HCT116 (cell line): ENCODE data around the gene KAZN. TPM values are rescaled to one million over a fixed set of nuclear protein-coding genes. Genes with fewer than 3 reads are reported as not detected.

Experiments
- ATAC-seq: fragments of 200-7000 bp; cut with Tn5 transposase; 2 replicates; pipeline ENCODE4 v1.9.1; 2020; ENCODE audit warnings: mild to moderate bottlenecking, moderate library complexity
- BruUV-seq: library from RNA; stranded (reverse); fragments of 400-500 nt; replicated peaks from 2 replicates; lab custom pipeline; 2021; lab: Mats Ljungman, UMichigan
- CTCF ChIA-PET: fragments of 300-600 bp; sonication (Branson Sonifier 250); formaldehyde crosslinking; loops from one replicate; lab custom pipeline; 2021; ENCODE audit warnings: antibody characterized with exemption; lab: Charles Lee
- POLR2A ChIA-PET: fragments of 300-600, 350-600 bp; sonication (Branson Sonifier 250); formaldehyde crosslinking; loops from one replicate; lab custom pipeline; 2021; ENCODE audit warnings: antibody characterized with exemption; lab: Charles Lee
- RAD21 ChIA-PET, 2 experiments: fragments of 300-600 bp; sonication (Branson Sonifier 250); formaldehyde crosslinking; loops; one replicate each; lab custom pipeline; 2023; ENCODE audit warnings: low total read pairs in 2 of 2; ENCODE audit not compliant: uncharacterized antibody in 2 of 2, unreplicated experiment in 2 of 2, low non-redundant PET in 1 of 2; lab: Charles Lee
- DNase-seq: peaks from one replicate; pipeline ENCODE4 v3.0.0-alpha.2; 2010; ENCODE audit warnings: low read depth, low spot score
- H2AFZ ChIP-seq: fragments of 200-600 bp; shearing (Covaris generic), sonication (generic); 2 replicates; pipeline ENCODE4 v1.6.1; 2017; ENCODE audit warnings: low read depth, mixed run types, mixed read lengths, antibody characterized with exemption, low read length; ENCODE audit not compliant: poor library complexity, severe bottlenecking
- H3K27ac ChIP-seq: 2 replicates; pipeline ENCODE4 v1.5.1; 2012; ENCODE audit warnings: low read depth, low read length
- H3K27me3 ChIP-seq: fragments of 200-600 bp; sonication (generic); 2 replicates; pipeline ENCODE4 v1.6.1; 2016; ENCODE audit warnings: mixed run types, low read length, mixed read lengths; ENCODE audit not compliant: insufficient read depth
- H3K36me3 ChIP-seq, 2 experiments: fragments of 200-500 bp in 1 of 2; fragments of 200-600 bp in 1 of 2; sonication (Bioruptor generic) in 1 of 2; sonication (generic) in 1 of 2; 2 replicates each; pipeline versions ENCODE4 v1.5.1 to v1.6.1; 2014 to 2016; ENCODE audit warnings: low read length in 2 of 2, inconsistent platforms in 1 of 2, mixed read lengths in 1 of 2, mixed run types in 1 of 2; ENCODE audit not compliant: insufficient read depth in 2 of 2, control insufficient read depth in 1 of 2
- H3K4me1 ChIP-seq, 2 experiments: fragments of 200-600 bp in 1 of 2; sonication (generic) in 1 of 2; 2 replicates each; pipeline versions ENCODE4 v1.5.1 to v1.6.1; 2012 to 2017; ENCODE audit warnings: low read length in 2 of 2, inconsistent platforms in 1 of 2, mild to moderate bottlenecking in 1 of 2, mixed read lengths in 1 of 2, mixed run types in 1 of 2, moderate library complexity in 1 of 2; ENCODE audit not compliant: insufficient read depth in 2 of 2, control insufficient read depth in 1 of 2
- H3K4me2 ChIP-seq: fragments of 200-600 bp; sonication (generic); 2 replicates; pipeline ENCODE4 v1.6.1; 2017; ENCODE audit warnings: mixed run types, low read length, mixed read lengths
- H3K4me3 ChIP-seq, 2 experiments: fragments of 200-600 bp in 1 of 2; sonication (generic) in 1 of 2; replicated peaks in 1 of 2; 2 replicates each; pipeline ENCODE4 v1.5.1; 2011 to 2016; ENCODE audit warnings: low read length in 2 of 2, control low read depth in 1 of 2, low read depth in 1 of 2, mild to moderate bottlenecking in 1 of 2, mixed read lengths in 1 of 2, mixed run types in 1 of 2
- H3K79me2 ChIP-seq: fragments of 200-600 bp; sonication (generic); 2 replicates; pipeline ENCODE4 v1.6.1; 2017; ENCODE audit warnings: mild to moderate bottlenecking, mixed run types, low read length, moderate library complexity, mixed read lengths; ENCODE audit not compliant: insufficient read depth
- H3K9ac ChIP-seq: fragments of 200-600 bp; sonication (generic); 2 replicates; pipeline ENCODE4 v1.6.1; 2016; ENCODE audit warnings: low read length, mixed read lengths
- H3K9me2 ChIP-seq: fragments of 200-600 bp; sonication (generic), shearing (Covaris generic); 2 replicates; pipeline ENCODE4 v1.6.1; 2017; ENCODE audit warnings: mixed run types, mild to moderate bottlenecking, moderate library complexity; ENCODE audit not compliant: insufficient read depth
- H3K9me3 ChIP-seq, 2 experiments: fragments of 200-500 bp in 1 of 2; fragments of 200-600 bp in 1 of 2; sonication (Bioruptor generic) in 1 of 2; sonication (generic) in 1 of 2; 2 replicates each; pipeline ENCODE4 v1.6.1; 2014 to 2017; ENCODE audit warnings: low read length in 2 of 2, mixed read lengths in 2 of 2, inconsistent platforms in 1 of 2, low read depth in 1 of 2, mild to moderate bottlenecking in 1 of 2, mixed run types in 1 of 2, moderate library complexity in 1 of 2; ENCODE audit not compliant: control insufficient read depth in 1 of 2, insufficient read depth in 1 of 2
- H4K20me1 ChIP-seq: fragments of 200-600 bp; sonication (generic), shearing (Covaris generic); 2 replicates; pipeline ENCODE4 v1.6.1; 2017; ENCODE audit warnings: mixed run types, mild to moderate bottlenecking, moderate library complexity; ENCODE audit not compliant: insufficient read depth
- CBX3 ChIP-seq: IDR thresholded peaks from 2 replicates; pipeline ENCODE4 v1.6.1; 2012; ENCODE audit warnings: low read depth
- CEBPB ChIP-seq: IDR thresholded peaks from 2 replicates; pipeline ENCODE4 v1.6.1; 2012; ENCODE audit warnings: low read depth
- EGR1 ChIP-seq: IDR thresholded peaks from 2 replicates; pipeline ENCODE4 v1.6.1; 2012; ENCODE audit warnings: low read depth
- ELF1 ChIP-seq: IDR thresholded peaks from 2 replicates; pipeline ENCODE4 v1.6.1; 2012; ENCODE audit warnings: low read depth, borderline replicate concordance
- EZH2 ChIP-seq: fragments of 200-600 bp; sonication (generic); IDR thresholded peaks from 2 replicates; pipeline ENCODE4 v1.6.1; 2017; ENCODE audit warnings: antibody characterized with exemption, mixed run types
- FOSL1 ChIP-seq: IDR thresholded peaks from 2 replicates; pipeline ENCODE4 v1.6.1; 2012; ENCODE audit warnings: low read depth
- JUND ChIP-seq: IDR thresholded peaks from 2 replicates; pipeline ENCODE4 v1.6.1; 2012
- POLR2A ChIP-seq: IDR thresholded peaks from 2 replicates; pipeline ENCODE4 v1.7.0; 2011; ENCODE audit warnings: borderline replicate concordance; ENCODE audit not compliant: insufficient read depth, insufficient read length; ENCODE audit errors: extremely low read depth
- POLR2AphosphoS5 ChIP-seq: IDR thresholded peaks from 2 replicates; pipeline ENCODE4 v1.6.1; 2011; ENCODE audit warnings: mild to moderate bottlenecking, low read depth, low read length, moderate library complexity
- RAD21 ChIP-seq: IDR thresholded peaks from 2 replicates; pipeline ENCODE4 v1.6.1; 2012; ENCODE audit warnings: low read depth, mild to moderate bottlenecking
- SIN3A ChIP-seq: IDR thresholded peaks from 2 replicates; pipeline ENCODE4 v1.6.1; 2012; ENCODE audit warnings: low read depth
- SP1 ChIP-seq: IDR thresholded peaks from 2 replicates; pipeline ENCODE4 v1.6.1; 2012; ENCODE audit warnings: low read depth
- SRF ChIP-seq: IDR thresholded peaks from 2 replicates; pipeline ENCODE4 v1.6.1; 2012; ENCODE audit warnings: low read depth
- ZFX ChIP-seq: fragments of 450-650 bp; IDR thresholded peaks from 2 replicates; pipeline ENCODE4 v1.6.1; 2017
- ZNF274 ChIP-seq: fragments of 200-500 bp; sonication (Bioruptor generic); IDR thresholded peaks from 2 replicates; pipeline ENCODE4 v1.6.1; 2014; ENCODE audit warnings: mild to moderate bottlenecking, low read depth, low read length, inconsistent platforms
- intact Hi-C: fragments of 100-400 bp; cut with micrococcal nuclease; formaldehyde crosslinking; loops from 2 replicates; pipeline ENCODE4 v1.10.0; 2022
- total RNA-seq: library from RNA; stranded (reverse); gene quantifications from one replicate; pipeline ENCODE4 v1.2.1, GENCODE V29; 2021; ENCODE audit not compliant: unreplicated experiment
- TF ChIP-seq, protein P1 (sequence below): IDR thresholded peaks from 2 replicates; pipeline ENCODE4 v1.6.1; 2012; ENCODE audit warnings: low read depth
- TF ChIP-seq, protein P2 (sequence below), 3 experiments: fragments of 200-600 bp in 1 of 3; sonication (generic) in 1 of 3; IDR thresholded peaks in 2 of 3; conservative IDR thresholded peaks in 1 of 3; 2 replicates each; pipeline ENCODE4 v1.5.1; 2012 to 2017; ENCODE audit warnings: low read depth in 2 of 3, low read length in 2 of 3, antibody characterized with exemption in 1 of 3, borderline replicate concordance in 1 of 3, control low read depth in 1 of 3, mild to moderate bottlenecking in 1 of 3, mixed read lengths in 1 of 3, mixed run types in 1 of 3, moderate library complexity in 1 of 3; ENCODE audit not compliant: insufficient read depth in 1 of 3
- TF ChIP-seq, protein P3 (sequence below): IDR thresholded peaks from 2 replicates; pipeline ENCODE4 v1.6.1; 2012
- TF ChIP-seq, protein P4 (sequence below): IDR thresholded peaks from 2 replicates; pipeline ENCODE4 v1.6.1; 2011; ENCODE audit warnings: mild to moderate bottlenecking, low read length, moderate library complexity; ENCODE audit not compliant: insufficient replicate concordance; ENCODE audit errors: extremely low read depth
- TF ChIP-seq, protein P5 (sequence below): IDR thresholded peaks from 2 replicates; pipeline ENCODE4 v1.6.1; 2012

Gene KAZN
- total RNA-seq, 1 experiment from 2014 or later = 13.4 TPM

DNA sequence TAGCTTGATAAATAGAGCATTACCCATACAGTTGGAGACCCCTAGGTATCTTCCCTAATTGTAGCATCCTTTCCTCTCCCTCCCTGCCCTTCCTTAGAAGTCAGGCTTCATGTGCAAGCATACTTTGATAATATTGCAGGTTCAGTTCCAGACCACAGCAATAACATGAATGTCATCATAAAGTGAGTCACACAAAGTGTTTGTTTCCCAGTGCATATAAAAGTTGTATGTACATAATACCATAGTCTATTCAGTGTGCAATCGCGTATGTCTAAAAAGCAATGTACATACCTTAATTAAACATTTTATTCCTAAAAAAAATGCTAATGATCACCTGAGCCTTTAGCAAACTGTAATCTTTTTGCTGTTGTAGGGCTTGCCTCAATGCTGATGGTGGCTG is 33.4 kb upstream of the KAZN start:
- BruUV-seq = no TSS peak
- ChIA-PET POLR2A (no interaction called here), CTCF (no interaction called here)
- H3K4me1 ChIP-seq = no peaks in the 10 kb centered on the region
- H3K36me3 ChIP-seq = no peaks in the 10 kb centered on the region
- H3K9me2 ChIP-seq = no peaks in the 10 kb centered on the region
- H3K4me2 ChIP-seq = no peak overlapping the region
- H2AFZ ChIP-seq = no peak overlapping the region
- H3K27ac ChIP-seq = no peak overlapping the region
- H3K27me3 ChIP-seq = no peaks in the 10 kb centered on the region
- no peak for TF ChIP-seq RAD21
- TF ChIP-seq POLR2AphosphoS5 = no peak
- TF ChIP-seq ZFX = no peak
- TF ChIP-seq, protein P1, sequence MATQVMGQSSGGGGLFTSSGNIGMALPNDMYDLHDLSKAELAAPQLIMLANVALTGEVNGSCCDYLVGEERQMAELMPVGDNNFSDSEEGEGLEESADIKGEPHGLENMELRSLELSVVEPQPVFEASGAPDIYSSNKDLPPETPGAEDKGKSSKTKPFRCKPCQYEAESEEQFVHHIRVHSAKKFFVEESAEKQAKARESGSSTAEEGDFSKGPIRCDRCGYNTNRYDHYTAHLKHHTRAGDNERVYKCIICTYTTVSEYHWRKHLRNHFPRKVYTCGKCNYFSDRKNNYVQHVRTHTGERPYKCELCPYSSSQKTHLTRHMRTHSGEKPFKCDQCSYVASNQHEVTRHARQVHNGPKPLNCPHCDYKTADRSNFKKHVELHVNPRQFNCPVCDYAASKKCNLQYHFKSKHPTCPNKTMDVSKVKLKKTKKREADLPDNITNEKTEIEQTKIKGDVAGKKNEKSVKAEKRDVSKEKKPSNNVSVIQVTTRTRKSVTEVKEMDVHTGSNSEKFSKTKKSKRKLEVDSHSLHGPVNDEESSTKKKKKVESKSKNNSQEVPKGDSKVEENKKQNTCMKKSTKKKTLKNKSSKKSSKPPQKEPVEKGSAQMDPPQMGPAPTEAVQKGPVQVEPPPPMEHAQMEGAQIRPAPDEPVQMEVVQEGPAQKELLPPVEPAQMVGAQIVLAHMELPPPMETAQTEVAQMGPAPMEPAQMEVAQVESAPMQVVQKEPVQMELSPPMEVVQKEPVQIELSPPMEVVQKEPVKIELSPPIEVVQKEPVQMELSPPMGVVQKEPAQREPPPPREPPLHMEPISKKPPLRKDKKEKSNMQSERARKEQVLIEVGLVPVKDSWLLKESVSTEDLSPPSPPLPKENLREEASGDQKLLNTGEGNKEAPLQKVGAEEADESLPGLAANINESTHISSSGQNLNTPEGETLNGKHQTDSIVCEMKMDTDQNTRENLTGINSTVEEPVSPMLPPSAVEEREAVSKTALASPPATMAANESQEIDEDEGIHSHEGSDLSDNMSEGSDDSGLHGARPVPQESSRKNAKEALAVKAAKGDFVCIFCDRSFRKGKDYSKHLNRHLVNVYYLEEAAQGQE = no peak
- TF ChIP-seq FOSL1 = no peak
- TF ChIP-seq EZH2 = no peak
- TF ChIP-seq, protein P2, sequence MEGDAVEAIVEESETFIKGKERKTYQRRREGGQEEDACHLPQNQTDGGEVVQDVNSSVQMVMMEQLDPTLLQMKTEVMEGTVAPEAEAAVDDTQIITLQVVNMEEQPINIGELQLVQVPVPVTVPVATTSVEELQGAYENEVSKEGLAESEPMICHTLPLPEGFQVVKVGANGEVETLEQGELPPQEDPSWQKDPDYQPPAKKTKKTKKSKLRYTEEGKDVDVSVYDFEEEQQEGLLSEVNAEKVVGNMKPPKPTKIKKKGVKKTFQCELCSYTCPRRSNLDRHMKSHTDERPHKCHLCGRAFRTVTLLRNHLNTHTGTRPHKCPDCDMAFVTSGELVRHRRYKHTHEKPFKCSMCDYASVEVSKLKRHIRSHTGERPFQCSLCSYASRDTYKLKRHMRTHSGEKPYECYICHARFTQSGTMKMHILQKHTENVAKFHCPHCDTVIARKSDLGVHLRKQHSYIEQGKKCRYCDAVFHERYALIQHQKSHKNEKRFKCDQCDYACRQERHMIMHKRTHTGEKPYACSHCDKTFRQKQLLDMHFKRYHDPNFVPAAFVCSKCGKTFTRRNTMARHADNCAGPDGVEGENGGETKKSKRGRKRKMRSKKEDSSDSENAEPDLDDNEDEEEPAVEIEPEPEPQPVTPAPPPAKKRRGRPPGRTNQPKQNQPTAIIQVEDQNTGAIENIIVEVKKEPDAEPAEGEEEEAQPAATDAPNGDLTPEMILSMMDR (IDR thresholded peaks at IDR 0.05 in 2 of 3, conservative IDR thresholded peaks at IDR 0.05 in 1 of 3; ENCODE audit: borderline replicate concordance in 1 of 3, insufficient read depth in 1 of 3, low read depth in 2 of 3, low read length in 2 of 3) = no peak
- TF ChIP-seq CBX3 = no peak
- no peak for TF ChIP-seq JUND
- no peak for TF ChIP-seq SIN3A
- TF ChIP-seq ZNF274 = no peak
- TF ChIP-seq, protein P3, sequence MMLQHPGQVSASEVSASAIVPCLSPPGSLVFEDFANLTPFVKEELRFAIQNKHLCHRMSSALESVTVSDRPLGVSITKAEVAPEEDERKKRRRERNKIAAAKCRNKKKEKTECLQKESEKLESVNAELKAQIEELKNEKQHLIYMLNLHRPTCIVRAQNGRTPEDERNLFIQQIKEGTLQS = no peak
- TF ChIP-seq, protein P4, sequence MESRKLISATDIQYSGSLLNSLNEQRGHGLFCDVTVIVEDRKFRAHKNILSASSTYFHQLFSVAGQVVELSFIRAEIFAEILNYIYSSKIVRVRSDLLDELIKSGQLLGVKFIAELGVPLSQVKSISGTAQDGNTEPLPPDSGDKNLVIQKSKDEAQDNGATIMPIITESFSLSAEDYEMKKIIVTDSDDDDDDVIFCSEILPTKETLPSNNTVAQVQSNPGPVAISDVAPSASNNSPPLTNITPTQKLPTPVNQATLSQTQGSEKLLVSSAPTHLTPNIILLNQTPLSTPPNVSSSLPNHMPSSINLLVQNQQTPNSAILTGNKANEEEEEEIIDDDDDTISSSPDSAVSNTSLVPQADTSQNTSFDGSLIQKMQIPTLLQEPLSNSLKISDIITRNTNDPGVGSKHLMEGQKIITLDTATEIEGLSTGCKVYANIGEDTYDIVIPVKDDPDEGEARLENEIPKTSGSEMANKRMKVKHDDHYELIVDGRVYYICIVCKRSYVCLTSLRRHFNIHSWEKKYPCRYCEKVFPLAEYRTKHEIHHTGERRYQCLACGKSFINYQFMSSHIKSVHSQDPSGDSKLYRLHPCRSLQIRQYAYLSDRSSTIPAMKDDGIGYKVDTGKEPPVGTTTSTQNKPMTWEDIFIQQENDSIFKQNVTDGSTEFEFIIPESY = no peak
- TF ChIP-seq EGR1 = no peak
- no peak for TF ChIP-seq SP1
- TF ChIP-seq ELF1 = no peak
- TF ChIP-seq, protein P5, sequence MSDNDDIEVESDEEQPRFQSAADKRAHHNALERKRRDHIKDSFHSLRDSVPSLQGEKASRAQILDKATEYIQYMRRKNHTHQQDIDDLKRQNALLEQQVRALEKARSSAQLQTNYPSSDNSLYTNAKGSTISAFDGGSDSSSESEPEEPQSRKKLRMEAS = no peak
- TF ChIP-seq POLR2A = no peak
- no peak for TF ChIP-seq SRF
- TF ChIP-seq CEBPB = no peak
- TF ChIP-seq, all 23 proteins: peak for 0
- intact Hi-C loops = loop anchor here (5.0 to 10.0 kb wide), 3 partner anchors 462 to 740 kb away; no protein-coding TSS in a partner anchor
- H3K4me3 ChIP-seq = no peak overlapping the region
- H4K20me1 ChIP-seq = no peaks in the 10 kb centered on the region
- no peaks in the 10 kb centered on the region for H3K79me2 ChIP-seq
- ATAC-seq (no peak), DNase-seq (no peak)
- H3K9me3 ChIP-seq = no peaks in the 10 kb centered on the region
- RAD21 ChIA-PET = no interaction called here
- H3K9ac ChIP-seq = no peak overlapping the region
